ENCODE results near the gene STEAP3.

DNA sequence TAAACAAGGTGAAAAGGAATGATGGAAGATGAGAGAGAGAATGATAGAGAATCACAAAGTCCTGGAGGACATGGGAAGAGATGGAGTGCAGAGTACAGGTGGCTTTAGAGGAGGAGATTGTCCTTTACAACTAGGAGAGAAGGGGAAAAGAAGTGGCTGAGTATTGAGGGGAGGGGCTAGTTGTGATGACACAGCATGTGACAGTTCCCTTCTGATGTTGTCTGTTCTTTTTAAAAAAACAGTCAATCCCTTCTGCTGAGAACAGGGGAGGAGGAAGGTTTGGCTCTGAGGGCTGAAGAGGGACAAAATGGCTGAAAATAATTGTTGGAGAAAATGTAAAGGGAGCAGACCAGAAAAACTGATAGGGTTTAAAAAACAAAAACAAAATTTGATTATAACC lies 44.0 kb downstream of the STEAP3 start:
- TF ChIP-seq, protein P1, sequence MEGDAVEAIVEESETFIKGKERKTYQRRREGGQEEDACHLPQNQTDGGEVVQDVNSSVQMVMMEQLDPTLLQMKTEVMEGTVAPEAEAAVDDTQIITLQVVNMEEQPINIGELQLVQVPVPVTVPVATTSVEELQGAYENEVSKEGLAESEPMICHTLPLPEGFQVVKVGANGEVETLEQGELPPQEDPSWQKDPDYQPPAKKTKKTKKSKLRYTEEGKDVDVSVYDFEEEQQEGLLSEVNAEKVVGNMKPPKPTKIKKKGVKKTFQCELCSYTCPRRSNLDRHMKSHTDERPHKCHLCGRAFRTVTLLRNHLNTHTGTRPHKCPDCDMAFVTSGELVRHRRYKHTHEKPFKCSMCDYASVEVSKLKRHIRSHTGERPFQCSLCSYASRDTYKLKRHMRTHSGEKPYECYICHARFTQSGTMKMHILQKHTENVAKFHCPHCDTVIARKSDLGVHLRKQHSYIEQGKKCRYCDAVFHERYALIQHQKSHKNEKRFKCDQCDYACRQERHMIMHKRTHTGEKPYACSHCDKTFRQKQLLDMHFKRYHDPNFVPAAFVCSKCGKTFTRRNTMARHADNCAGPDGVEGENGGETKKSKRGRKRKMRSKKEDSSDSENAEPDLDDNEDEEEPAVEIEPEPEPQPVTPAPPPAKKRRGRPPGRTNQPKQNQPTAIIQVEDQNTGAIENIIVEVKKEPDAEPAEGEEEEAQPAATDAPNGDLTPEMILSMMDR (IDR thresholded peaks at IDR 0.05; ENCODE audit: low read length): no peak
- no peak for TF ChIP-seq EZH2 (optimal IDR thresholded peaks at IDR 0.05; ENCODE audit: low read depth, low read length)
